ENCODE results near the gene JAKMIP2. TPM values are rescaled to one million over a fixed set of nuclear protein-coding genes. Genes with fewer than 3 reads are reported as not detected.

JAKMIP2 gene
- total RNA-seq, 2 experiments from 2014 or later = 1.3 to 1.9 TPM

DNA sequence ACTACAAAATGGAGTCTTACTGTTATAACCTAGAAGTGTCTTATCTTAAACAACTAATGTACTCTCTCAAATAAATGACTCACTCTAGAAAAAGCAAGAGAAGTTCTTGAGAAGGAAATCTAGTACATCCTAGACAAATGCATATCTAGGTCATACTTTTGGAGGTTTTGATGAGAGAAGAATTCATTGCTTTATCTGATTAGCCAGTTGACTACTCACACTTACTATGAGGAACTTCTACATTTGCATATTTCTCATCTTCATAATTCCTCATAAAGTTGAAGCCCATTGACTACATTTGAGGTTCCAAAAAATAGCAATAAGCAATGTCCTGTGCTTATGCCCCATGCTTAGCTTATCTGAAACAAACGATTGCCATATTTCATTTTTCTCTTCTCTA, 2.8 kb downstream of the JAKMIP2 start:
- Mint-ChIP-seq H3K4me3 (no peak overlapping the region), H3K9me3 (peaks cover 6% of the 10 kb centered on the region), H3K36me3 (ENCODE audit: low read depth) (no peaks in the 10 kb centered on the region), H3K27me3 (peaks cover 2% of the 10 kb centered on the region), H3K27ac (no peak overlapping the region), H3K4me1 (peaks cover 11% of the 10 kb centered on the region)
- CTCF ChIA-PET = no interaction called here
- POLR2A ChIA-PET = no interaction called here
- DNase-seq = no peak

DNA sequence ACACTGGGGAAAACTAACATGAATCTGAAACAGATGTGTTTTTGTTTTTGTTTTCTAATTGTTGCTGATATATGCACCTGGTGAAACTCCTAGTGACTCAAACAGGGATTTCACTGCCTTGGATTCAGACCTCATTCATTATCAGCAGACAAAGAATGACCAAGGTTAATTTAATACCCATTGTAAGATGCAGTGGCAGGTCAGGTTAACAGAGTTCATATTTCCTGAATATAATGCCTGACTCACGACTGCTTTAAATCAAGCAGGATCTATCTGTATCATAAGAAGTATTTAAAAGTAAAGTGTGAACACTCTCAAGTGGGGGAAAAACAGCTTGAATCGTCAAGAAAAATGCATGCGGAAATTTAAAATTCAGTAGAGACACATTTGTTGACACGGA, 5.5 kb downstream of the JAKMIP2 start:
- Mint-ChIP-seq H3K4me3 (no peak overlapping the region), H3K4me1 (peaks cover 7% of the 10 kb centered on the region), H3K9me3 (peaks cover 6% of the 10 kb centered on the region), H3K27me3 (no peaks in the 10 kb centered on the region), H3K36me3 (ENCODE audit: low read depth) (no peaks in the 10 kb centered on the region), H3K27ac (no peak overlapping the region)
- DNase-seq = no peak
- ChIA-PET CTCF (no interaction called here), POLR2A (no interaction called here)

DNA sequence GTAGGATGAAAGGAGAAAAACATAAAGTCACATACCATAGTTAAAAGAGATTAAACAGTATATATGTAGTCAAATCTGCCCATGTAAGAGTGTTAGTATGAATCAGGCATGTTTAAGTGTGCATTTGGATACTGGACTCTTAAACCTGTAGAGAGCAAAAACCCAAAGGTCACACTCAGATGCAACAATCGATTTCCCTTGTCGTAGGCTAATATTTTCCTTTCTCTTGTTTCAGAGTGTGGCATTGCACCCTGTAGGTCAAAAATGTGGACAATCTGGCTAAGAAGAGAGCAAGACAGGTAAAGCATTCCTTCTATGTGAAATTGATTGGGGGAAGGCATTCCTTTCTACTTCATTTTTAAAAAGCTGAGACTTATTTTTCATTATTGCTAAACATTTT, 8.9 kb downstream of the JAKMIP2 start:
- H3K4me3 Mint-ChIP-seq = no peak overlapping the region
- ChIA-PET CTCF (no interaction called here), POLR2A (no interaction called here)
- H3K27ac Mint-ChIP-seq = no peak overlapping the region
- peaks cover 6% of the 10 kb centered on the region for H3K9me3 Mint-ChIP-seq
- H3K27me3 Mint-ChIP-seq = no peaks in the 10 kb centered on the region
- H3K4me1 Mint-ChIP-seq = no peaks in the 10 kb centered on the region
- H3K36me3 Mint-ChIP-seq (ENCODE audit: low read depth) = no peaks in the 10 kb centered on the region
- no peak for DNase-seq

DNA sequence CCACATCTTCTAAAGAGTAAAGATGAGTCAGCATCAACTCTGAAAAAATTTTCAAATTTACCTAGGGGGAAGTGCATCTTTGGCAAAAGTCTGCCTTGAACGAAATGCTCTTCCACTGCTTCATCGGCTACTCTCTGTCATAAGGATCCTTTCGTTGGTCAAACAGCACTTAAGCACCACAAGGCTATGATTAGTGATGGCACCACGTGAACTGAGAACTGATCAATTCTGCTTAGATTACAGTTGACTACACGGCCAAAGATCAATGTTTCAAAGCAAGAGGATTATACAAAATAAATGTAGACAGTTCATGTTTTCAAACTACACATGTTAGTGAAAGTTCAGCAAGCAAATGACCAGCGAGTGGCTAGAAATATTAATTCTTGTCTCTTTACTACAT, 9.4 kb downstream of the JAKMIP2 start:
- no peaks in the 10 kb centered on the region for H3K4me1 Mint-ChIP-seq
- CTCF ChIA-PET = no interaction called here
- H3K27ac Mint-ChIP-seq = no peak overlapping the region
- POLR2A ChIA-PET = no interaction called here
- DNase-seq = no peak
- no peak overlapping the region for H3K4me3 Mint-ChIP-seq
- H3K27me3 Mint-ChIP-seq = no peaks in the 10 kb centered on the region
- H3K9me3 Mint-ChIP-seq = peaks cover 6% of the 10 kb centered on the region
- no peaks in the 10 kb centered on the region for H3K36me3 Mint-ChIP-seq (ENCODE audit: low read depth)

DNA sequence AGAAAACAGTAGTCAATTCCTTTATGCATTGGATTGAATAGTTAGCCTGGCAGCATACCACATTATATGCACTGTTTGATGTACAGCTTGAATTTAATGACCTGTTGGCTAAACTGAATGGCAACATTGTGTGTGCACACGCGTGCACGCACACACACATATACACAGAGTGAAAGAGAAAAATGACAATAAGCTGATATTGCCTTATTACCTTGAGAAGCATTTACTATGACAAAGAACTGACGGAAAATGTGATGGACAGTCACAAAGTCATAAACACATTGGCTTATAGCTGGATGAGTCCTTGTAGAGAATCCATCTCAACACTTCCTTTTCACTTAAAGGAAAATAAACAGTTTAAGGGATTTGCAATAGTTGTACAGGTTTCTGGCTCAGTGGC, 15.5 kb downstream of the JAKMIP2 start:
- CTCF ChIA-PET = no interaction called here
- H3K9me3 Mint-ChIP-seq = no peaks in the 10 kb centered on the region
- POLR2A ChIA-PET = no interaction called here
- no peak overlapping the region for H3K27ac Mint-ChIP-seq
- H3K4me3 Mint-ChIP-seq = no peak overlapping the region
- no peaks in the 10 kb centered on the region for H3K27me3 Mint-ChIP-seq
- no peak for DNase-seq
- no peaks in the 10 kb centered on the region for H3K36me3 Mint-ChIP-seq (ENCODE audit: low read depth)
- H3K4me1 Mint-ChIP-seq = no peaks in the 10 kb centered on the region

DNA sequence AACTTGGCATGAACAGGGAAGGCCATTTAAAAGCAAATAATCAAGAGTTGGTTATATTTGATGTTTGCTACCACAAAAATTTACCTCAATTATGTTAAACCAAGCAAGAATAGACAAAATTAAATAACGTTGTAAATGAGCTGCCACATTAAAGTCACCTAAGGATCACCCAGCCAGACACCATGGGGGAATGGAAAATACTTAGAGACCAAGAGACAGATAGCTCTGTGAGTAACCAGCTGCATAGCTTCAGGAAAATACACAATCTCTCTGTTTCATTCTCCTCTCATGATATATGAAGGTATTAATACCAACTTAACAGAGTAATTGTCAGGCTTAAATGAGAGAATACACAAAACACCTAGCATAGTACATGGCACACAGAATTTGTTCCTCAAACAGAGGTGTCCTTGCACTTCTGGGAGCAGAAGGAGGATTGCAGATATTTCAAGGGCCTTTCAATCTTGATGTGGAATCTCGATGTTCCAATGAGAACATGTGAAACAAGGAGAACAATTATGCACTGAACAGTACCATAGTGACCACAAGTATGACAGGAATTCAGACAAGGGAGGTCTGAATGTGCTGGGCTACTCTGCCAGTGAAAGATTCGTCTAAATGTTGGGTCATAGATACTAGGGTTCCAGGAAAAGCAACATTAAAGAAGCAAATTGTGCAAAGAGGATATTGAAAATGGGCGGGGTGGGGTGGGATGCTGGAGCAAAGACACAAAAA, 18.6 kb downstream of the JAKMIP2 start:
- no peak overlapping the region for H3K27ac Mint-ChIP-seq
- CTCF ChIA-PET = no interaction called here
- H3K9me3 Mint-ChIP-seq = no peaks in the 10 kb centered on the region
- POLR2A ChIA-PET = no interaction called here
- no peak overlapping the region for H3K4me3 Mint-ChIP-seq
- no peaks in the 10 kb centered on the region for H3K27me3 Mint-ChIP-seq
- no peaks in the 10 kb centered on the region for H3K4me1 Mint-ChIP-seq
- no peak for DNase-seq
- H3K36me3 Mint-ChIP-seq (ENCODE audit: low read depth) = no peaks in the 10 kb centered on the region

DNA sequence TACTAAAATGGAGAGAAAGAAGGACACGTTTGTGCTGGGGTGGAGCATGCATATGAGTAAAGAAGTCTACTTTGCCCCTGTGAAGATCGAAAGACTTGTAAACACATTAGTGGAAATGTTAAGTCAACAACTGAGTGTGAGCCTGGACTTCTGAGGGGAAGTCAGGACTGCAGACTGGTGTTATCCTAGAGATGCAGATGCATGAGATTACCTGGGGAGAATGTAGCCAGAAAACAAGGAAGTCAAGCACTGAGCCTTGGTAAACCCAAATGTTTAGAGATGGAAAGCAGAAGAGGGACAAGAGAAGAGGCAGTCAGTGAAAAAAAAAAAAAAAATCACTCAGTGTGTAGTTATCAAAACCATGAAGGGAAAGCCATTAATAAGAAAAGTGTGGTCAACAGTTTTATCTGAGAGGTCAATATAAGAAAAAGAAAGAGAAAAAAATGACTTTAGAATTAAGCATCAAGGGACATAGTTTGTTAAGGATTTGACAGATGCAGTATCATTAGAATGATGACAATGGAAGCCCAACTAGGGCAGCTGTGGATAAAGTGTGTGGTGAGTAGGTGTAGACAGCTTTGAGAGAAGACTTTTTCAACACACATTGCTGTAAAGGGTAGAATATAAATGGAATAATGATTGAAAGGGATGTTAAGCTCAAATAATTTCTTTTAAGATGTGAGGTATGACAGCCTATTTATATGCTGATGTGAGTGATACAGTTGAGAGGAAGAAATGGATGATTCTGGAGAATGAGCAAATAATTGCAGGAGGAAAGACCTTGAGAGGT, 22.2 kb downstream of the JAKMIP2 start:
- Mint-ChIP-seq H3K4me1 (no peaks in the 10 kb centered on the region), H3K27me3 (no peaks in the 10 kb centered on the region), H3K36me3 (ENCODE audit: low read depth) (no peaks in the 10 kb centered on the region), H3K4me3 (no peak overlapping the region), H3K27ac (no peak overlapping the region), H3K9me3 (no peaks in the 10 kb centered on the region)
- POLR2A ChIA-PET = no interaction called here
- CTCF ChIA-PET = no interaction called here
- DNase-seq = no peak

DNA sequence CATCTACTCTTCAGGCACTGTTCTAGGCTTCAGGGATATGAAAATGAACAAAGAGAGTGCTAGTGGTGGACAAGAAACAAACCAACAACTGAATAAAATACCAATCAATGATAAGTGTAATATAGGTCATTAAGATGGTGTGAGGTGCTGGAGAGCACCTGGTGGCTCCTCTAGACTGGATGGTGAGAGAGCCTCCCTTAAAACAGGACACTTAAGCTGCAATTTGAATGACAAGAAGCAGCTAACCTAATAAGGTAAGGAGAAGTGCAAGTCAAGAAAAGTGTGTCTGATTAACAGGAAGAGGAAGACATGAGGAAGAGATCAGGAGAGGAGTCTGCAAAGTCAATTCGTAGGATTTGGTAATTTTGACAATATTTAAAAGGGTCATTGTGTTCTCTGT, 23.1 kb downstream of the JAKMIP2 start:
- Mint-ChIP-seq H3K4me3 (no peak overlapping the region), H3K4me1 (no peaks in the 10 kb centered on the region), H3K9me3 (no peaks in the 10 kb centered on the region), H3K36me3 (ENCODE audit: low read depth) (no peaks in the 10 kb centered on the region), H3K27ac (no peak overlapping the region), H3K27me3 (no peaks in the 10 kb centered on the region)
- CTCF ChIA-PET = no interaction called here
- no peak for DNase-seq
- POLR2A ChIA-PET = no interaction called here

DNA sequence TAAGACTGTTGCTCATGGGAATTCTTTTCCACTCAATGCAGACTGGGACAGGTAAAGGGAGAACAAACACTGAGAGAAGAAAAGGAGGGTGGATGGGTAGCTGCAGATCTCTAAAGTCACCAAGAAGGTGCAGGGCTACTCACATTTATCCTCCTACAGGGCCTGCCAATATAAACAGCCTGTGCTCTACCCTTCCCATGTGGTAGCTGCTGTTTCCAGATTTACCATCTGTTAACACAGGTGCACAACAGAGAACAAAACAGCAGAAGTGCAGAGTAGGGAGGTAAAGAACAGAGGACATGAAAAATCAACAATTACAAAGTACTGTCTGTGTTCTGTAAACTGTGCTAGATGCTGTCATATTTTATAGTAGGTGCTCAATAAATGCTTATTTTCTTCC, 26.0 kb downstream of the JAKMIP2 start:
- no peak for DNase-seq
- no peaks in the 10 kb centered on the region for H3K27me3 Mint-ChIP-seq
- ChIA-PET POLR2A (no interaction called here), CTCF (no interaction called here)
- no peaks in the 10 kb centered on the region for H3K36me3 Mint-ChIP-seq (ENCODE audit: low read depth)
- no peaks in the 10 kb centered on the region for H3K9me3 Mint-ChIP-seq
- no peak overlapping the region for H3K4me3 Mint-ChIP-seq
- no peaks in the 10 kb centered on the region for H3K4me1 Mint-ChIP-seq
- H3K27ac Mint-ChIP-seq = no peak overlapping the region

DNA sequence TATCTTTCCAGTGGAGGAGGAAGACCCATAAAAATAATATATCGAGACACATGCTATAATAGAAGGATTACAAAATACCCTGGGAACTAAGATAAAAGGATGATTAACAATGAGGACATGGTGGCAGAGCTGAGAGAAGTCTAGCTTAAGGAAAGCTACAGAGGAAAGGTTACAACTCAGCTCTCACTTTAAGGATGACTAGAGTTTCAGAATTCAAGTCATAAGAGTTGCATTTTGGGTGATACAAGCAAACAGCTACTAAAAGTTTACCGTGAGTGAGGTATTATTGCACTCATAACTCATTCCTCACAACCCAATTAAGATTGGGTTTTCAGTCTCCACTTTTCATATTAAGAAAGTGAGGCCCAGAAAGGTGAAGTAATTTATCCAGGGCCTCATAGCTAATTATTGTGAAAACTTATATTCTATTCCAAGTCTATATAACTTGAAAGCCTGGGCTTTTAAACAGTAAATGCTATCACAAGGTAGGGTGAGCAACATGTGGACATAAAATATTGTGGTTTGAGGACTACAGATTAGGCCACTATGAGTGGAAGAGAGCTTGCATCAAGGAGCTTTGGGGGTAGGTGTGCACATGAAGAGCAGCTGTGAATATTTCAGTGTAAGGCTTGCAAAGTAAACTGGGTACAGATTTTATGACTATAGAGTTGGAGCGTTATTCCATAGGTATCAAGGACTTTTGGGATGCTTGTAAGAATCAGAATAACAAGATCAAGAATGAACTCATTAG, 28.0 kb downstream of the JAKMIP2 start:
- Mint-ChIP-seq H3K9me3 (no peaks in the 10 kb centered on the region), H3K4me1 (no peaks in the 10 kb centered on the region), H3K27me3 (no peaks in the 10 kb centered on the region), H3K27ac (no peak overlapping the region), H3K36me3 (ENCODE audit: low read depth) (no peaks in the 10 kb centered on the region), H3K4me3 (no peak overlapping the region)
- ChIA-PET CTCF (no interaction called here), POLR2A (no interaction called here)
- DNase-seq = no peak

DNA sequence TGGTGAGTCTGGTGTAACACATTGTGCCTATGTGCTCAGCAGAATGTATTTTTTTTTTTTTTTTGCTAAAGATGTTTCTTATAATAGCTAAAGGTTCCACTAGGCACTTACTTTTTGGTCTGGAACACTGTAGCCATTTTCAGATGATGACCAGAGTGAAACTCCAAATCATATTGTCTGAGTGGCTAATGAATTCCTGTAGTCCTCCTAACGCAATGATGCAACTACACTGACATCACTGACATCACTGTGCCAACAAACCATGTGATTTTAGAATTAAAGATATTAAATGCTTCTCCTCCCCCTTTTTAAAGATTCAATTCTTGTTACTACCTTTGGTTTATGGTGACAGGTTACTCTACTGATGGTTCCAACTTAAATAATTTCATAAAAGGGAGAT, 28.8 kb downstream of the JAKMIP2 start:
- CTCF ChIA-PET = no interaction called here
- DNase-seq = no peak
- Mint-ChIP-seq H3K27me3 (no peaks in the 10 kb centered on the region), H3K27ac (no peak overlapping the region), H3K9me3 (no peaks in the 10 kb centered on the region), H3K4me3 (no peak overlapping the region), H3K36me3 (ENCODE audit: low read depth) (no peaks in the 10 kb centered on the region), H3K4me1 (no peaks in the 10 kb centered on the region)
- POLR2A ChIA-PET = no interaction called here

DNA sequence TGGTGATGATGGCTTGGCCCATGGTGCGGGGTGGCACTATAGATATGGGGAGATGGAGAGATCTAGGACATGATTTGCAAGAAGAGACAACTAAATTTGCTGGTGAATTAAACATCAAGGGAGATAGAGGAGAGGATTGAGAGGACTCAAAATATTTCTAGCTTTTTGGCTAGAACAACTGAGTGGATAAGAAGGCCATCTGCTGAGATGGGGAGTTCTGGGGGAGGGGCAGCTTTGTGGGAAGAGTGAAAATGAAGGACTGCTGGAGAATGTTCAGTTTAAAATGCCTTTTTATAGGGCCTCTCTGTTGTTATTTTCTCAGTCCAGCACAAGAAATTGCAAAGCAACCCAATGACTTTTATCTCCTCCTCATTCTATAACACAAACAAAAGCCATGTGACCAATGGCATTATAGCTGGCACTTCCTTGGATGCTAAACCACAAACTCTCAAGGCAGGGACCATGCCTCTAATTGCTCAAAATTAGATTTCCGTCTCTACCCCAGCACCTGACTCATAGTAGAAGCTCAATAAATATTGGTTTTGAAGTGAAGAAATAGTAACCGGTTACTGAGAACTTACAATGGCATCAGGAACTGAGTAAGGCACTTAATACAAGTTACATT, 29.8 kb downstream of the JAKMIP2 start:
- Mint-ChIP-seq H3K4me1 (no peaks in the 10 kb centered on the region), H3K27me3 (no peaks in the 10 kb centered on the region), H3K27ac (no peak overlapping the region), H3K9me3 (no peaks in the 10 kb centered on the region), H3K4me3 (no peak overlapping the region), H3K36me3 (ENCODE audit: low read depth) (no peaks in the 10 kb centered on the region)
- ChIA-PET POLR2A (no interaction called here), CTCF (no interaction called here)
- DNase-seq = no peak

DNA sequence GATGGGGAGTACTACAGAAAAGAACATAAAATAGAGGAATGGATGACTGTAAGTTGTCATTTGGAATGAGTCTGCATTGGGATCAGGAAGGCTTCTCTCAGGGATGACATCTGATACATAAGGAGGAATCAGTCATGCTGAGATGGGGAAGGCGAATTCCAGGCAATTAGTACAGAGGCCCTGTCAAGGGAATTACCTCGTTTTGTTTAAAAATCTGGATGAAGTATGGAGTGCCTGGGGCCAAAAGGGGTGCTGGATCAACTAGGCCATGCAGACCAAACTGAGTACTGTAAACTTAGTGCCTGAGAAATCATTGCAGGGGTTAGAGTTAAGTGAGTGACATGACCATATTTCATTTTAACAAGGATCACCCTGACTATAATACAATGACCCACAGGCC, 30.5 kb downstream of the JAKMIP2 start:
- H3K27me3 Mint-ChIP-seq = no peaks in the 10 kb centered on the region
- CTCF ChIA-PET = no interaction called here
- DNase-seq = no peak
- POLR2A ChIA-PET = no interaction called here
- H3K36me3 Mint-ChIP-seq (ENCODE audit: low read depth) = no peaks in the 10 kb centered on the region
- H3K4me1 Mint-ChIP-seq = no peaks in the 10 kb centered on the region
- no peak overlapping the region for H3K27ac Mint-ChIP-seq
- no peaks in the 10 kb centered on the region for H3K9me3 Mint-ChIP-seq
- H3K4me3 Mint-ChIP-seq = no peak overlapping the region

All from activated CD4-positive, alpha-beta memory T cell treated with anti-CD3 and anti-CD28 coated beads, Interleukin-2, amount 10 ng/mL, durations not matched to agents 7 days and 5 days (primary cell).